SU-DHL-6 (cell line): ENCODE results near the gene MYO7A.

ENCODE experiments used
- H2AFZ ChIP-seq: fragments of 200-600 bp; sonication (generic); 2 replicates; pipeline ENCODE4 v1.6.1; 2014; ENCODE audit warnings: low read depth, mild to moderate bottlenecking, moderate library complexity, mixed read lengths, antibody characterized with exemption, low read length; ENCODE audit not compliant: severe bottlenecking
- H3F3A ChIP-seq: fragments of 200-600 bp; shearing (Covaris generic); 2 replicates; pipeline ENCODE4 v1.6.0; 2016; ENCODE audit warnings: antibody characterized with exemption, mild to moderate bottlenecking; ENCODE audit not compliant: insufficient read depth
- H3K27ac ChIP-seq: fragments of 200-600 bp; sonication (generic); 2 replicates; pipeline ENCODE4 v1.5.1; 2016; ENCODE audit warnings: low read depth, mild to moderate bottlenecking, low read length, moderate library complexity, mixed read lengths
- H3K27me3 ChIP-seq: fragments of 200-600 bp; sonication (generic), shearing (Covaris generic); 2 replicates; pipeline ENCODE4 v1.6.0; 2014; ENCODE audit warnings: mild to moderate bottlenecking, low read length
- H3K36me3 ChIP-seq: fragments of 200-600 bp; sonication (generic); 2 replicates; pipeline ENCODE4 v1.6.1; 2014; ENCODE audit warnings: mild to moderate bottlenecking, low read length, mixed read lengths
- H3K4me2 ChIP-seq: fragments of 300-600, 200-600 bp; shearing (Covaris generic), sonication (generic); 2 replicates; pipeline ENCODE4 v1.6.0; 2014; ENCODE audit warnings: low read length, low read depth, mild to moderate bottlenecking; ENCODE audit not compliant: poor library complexity, severe bottlenecking
- H3K4me3 ChIP-seq: fragments of 200-600 bp; sonication (generic); 2 replicates; pipeline ENCODE4 v1.5.1; 2014; ENCODE audit warnings: antibody characterized with exemption, low read length, mild to moderate bottlenecking, mixed read lengths; ENCODE audit not compliant: insufficient read depth, poor library complexity, severe bottlenecking
- H3K79me2 ChIP-seq: fragments of 200-600 bp; sonication (generic); 2 replicates; pipeline ENCODE4 v1.6.1; 2014; ENCODE audit warnings: mild to moderate bottlenecking, low read length, moderate library complexity; ENCODE audit not compliant: insufficient read depth
- H3K9ac ChIP-seq: fragments of 200-600 bp; sonication (generic); 2 replicates; pipeline ENCODE4 v1.7.0; 2014; ENCODE audit warnings: mild to moderate bottlenecking, low read length
- H3K9me2 ChIP-seq: fragments of 200-600 bp; sonication (generic); replicated peaks from 2 replicates; pipeline ENCODE4 v1.6.1; 2014; ENCODE audit warnings: low read length; ENCODE audit not compliant: insufficient read depth
- H3K9me3 ChIP-seq: fragments of 200-600 bp; sonication (generic); 2 replicates; pipeline ENCODE4 v1.6.1; 2014; ENCODE audit warnings: low read length, mixed read lengths; ENCODE audit not compliant: insufficient read depth
- H4K20me1 ChIP-seq: fragments of 200-600 bp; sonication (generic); 2 replicates; pipeline ENCODE4 v1.6.1; 2014; ENCODE audit warnings: low read depth, mild to moderate bottlenecking, antibody characterized with exemption, low read length, moderate library complexity, mixed read lengths
- EZH2phosphoT487 ChIP-seq: fragments of 200-600 bp; sonication (generic), shearing (Covaris generic); conservative IDR thresholded peaks from 2 replicates; pipeline ENCODE4 v1.6.1; 2018; ENCODE audit warnings: mild to moderate bottlenecking, antibody characterized with exemption, low read length, moderate library complexity, mixed read lengths
- TF ChIP-seq, protein P1 (sequence below): fragments of 200-600 bp; sonication (generic); IDR thresholded peaks from one replicate; pipeline ENCODE4 v1.5.1; 2017; ENCODE audit warnings: antibody characterized with exemption, mild to moderate bottlenecking, low read length, moderate library complexity; ENCODE audit not compliant: insufficient read depth, poor library complexity, severe bottlenecking

Gene MYO7A

DNA sequence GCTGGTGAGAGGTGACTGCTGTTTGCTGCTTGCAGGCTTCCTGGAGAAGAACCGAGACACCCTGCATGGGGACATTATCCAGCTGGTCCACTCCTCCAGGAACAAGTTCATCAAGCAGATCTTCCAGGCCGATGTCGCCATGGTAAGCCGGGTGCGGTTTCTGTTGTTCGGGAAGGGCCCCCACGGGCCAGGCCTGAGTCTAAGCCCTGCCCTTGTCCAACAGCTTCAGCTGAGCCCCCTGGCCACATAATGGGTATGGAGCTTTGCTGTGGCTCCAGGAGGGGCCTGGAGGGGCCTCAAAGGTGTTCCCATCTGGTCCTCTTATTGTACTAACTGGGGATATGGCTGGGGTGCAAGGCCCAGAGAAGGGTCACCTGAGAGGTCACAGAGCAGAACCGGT lies 38.0 kb downstream of the MYO7A start:
- Histone ChIP-seq H3K27ac (no peak overlapping the region), H3K4me3 (no peak overlapping the region), H3F3A (no peaks in the 10 kb centered on the region), H3K4me2 (no peak overlapping the region), H3K9ac (no peak overlapping the region), H3K9me3 (no peaks in the 10 kb centered on the region), H3K36me3 (no peaks in the 10 kb centered on the region), H3K27me3 (0 out of 2 replicates have a peak, but pooled peaks cover 3% of the 10 kb centered on the region), H3K79me2 (no peaks in the 10 kb centered on the region), H4K20me1 (no peaks in the 10 kb centered on the region), H3K9me2 (no peaks in the 10 kb centered on the region), H2AFZ (no peak overlapping the region)
- TF ChIP-seq, protein P1, sequence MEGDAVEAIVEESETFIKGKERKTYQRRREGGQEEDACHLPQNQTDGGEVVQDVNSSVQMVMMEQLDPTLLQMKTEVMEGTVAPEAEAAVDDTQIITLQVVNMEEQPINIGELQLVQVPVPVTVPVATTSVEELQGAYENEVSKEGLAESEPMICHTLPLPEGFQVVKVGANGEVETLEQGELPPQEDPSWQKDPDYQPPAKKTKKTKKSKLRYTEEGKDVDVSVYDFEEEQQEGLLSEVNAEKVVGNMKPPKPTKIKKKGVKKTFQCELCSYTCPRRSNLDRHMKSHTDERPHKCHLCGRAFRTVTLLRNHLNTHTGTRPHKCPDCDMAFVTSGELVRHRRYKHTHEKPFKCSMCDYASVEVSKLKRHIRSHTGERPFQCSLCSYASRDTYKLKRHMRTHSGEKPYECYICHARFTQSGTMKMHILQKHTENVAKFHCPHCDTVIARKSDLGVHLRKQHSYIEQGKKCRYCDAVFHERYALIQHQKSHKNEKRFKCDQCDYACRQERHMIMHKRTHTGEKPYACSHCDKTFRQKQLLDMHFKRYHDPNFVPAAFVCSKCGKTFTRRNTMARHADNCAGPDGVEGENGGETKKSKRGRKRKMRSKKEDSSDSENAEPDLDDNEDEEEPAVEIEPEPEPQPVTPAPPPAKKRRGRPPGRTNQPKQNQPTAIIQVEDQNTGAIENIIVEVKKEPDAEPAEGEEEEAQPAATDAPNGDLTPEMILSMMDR = no peak
- TF ChIP-seq EZH2phosphoT487 = no peak

DNA sequence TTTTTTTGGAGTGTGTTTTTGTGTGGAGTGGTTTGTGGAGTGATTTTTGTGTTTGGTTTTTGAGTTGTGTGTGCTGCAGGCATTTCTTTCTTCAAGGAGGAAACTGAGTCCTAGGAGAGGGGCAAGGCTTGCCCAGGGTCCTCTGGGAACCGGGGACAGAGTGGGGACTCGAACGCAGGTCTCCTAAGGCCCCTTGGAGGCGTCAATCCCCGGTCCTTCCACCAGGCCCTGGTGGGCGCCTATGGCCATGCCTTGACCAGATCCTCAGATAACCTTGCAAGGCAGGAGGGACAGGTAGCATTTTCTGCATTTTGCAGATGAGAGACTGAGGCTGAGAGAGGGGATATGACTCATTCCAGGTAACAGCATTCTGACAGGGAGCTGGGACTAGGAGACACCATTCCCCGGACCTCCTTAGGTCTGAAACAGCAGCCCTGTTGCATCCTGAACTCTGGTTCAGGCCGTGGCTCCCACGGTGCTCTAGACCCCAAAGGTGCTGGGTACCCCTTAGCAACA lies 39.1 kb downstream of the MYO7A start:
- no peak overlapping the region for H3K27ac ChIP-seq
- H3K27me3 ChIP-seq = 0 out of 2 replicates have a peak, but pooled peaks cover 3% of the 10 kb centered on the region
- no peaks in the 10 kb centered on the region for H3K36me3 ChIP-seq
- no peaks in the 10 kb centered on the region for H3K79me2 ChIP-seq
- H4K20me1 ChIP-seq = no peaks in the 10 kb centered on the region
- no peaks in the 10 kb centered on the region for H3K9me3 ChIP-seq
- no peak overlapping the region for H3K4me2 ChIP-seq
- H3F3A ChIP-seq = no peaks in the 10 kb centered on the region
- no peak overlapping the region for H3K4me3 ChIP-seq
- TF ChIP-seq, protein P1 = no peak
- TF ChIP-seq EZH2phosphoT487 = no peak
- H3K9ac ChIP-seq = no peak overlapping the region
- H3K9me2 ChIP-seq = no peaks in the 10 kb centered on the region
- no peak overlapping the region for H2AFZ ChIP-seq

DNA sequence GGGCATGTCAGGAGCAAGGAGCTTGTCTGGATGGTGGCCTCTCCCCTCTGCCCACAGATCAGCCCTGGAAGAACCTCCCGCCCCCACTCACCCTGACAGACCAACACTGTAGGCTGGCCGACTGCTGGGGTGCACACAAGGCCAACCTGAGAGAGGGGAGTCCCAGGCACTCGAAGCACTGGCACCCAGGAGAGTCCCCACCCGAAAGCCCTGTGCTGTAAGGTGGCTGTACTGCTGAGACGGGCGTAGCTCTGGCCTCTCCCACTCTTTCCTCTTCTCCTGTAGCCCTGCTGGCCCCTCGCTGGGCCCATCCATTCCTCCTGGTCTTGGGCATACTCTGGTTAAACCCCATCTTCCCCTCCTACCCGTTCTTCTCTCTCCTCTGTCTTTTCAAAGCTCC lies 39.7 kb downstream of the MYO7A start:
- no peak overlapping the region for H3K4me2 ChIP-seq
- TF ChIP-seq EZH2phosphoT487 = no peak
- TF ChIP-seq, protein P1 = no peak
- H3K27me3 ChIP-seq = 0 out of 2 replicates have a peak, but pooled peaks cover 3% of the 10 kb centered on the region

More for the DNA sequence above, 39.7 kb downstream of the MYO7A start:
- Histone ChIP-seq H3K9ac (no peak overlapping the region), H3K79me2 (no peaks in the 10 kb centered on the region), H4K20me1 (no peaks in the 10 kb centered on the region), H3K4me3 (no peak overlapping the region), H2AFZ (no peak overlapping the region), H3K36me3 (no peaks in the 10 kb centered on the region), H3K9me3 (no peaks in the 10 kb centered on the region), H3K27ac (no peak overlapping the region), H3F3A (no peaks in the 10 kb centered on the region), H3K9me2 (no peaks in the 10 kb centered on the region)
